Neural progenitor cell (in vitro differentiated cells): ENCODE measurements around the gene PRIMA1.

Experiments used
- EZH2 ChIP-seq: fragments of 200-600 bp; sonication (generic); IDR thresholded peaks from 2 replicates; pipeline ENCODE4 v1.6.1; 2017; ENCODE audit warnings: antibody characterized with exemption, mild to moderate bottlenecking, moderate library complexity
- EZH2phosphoT487 ChIP-seq: fragments of 200-600 bp; sonication (generic); IDR thresholded peaks from 2 replicates; pipeline ENCODE4 v1.6.1; 2017; ENCODE audit warnings: antibody characterized with exemption
- TF ChIP-seq, protein P1 (sequence below): fragments of 200-600 bp; sonication (generic); IDR thresholded peaks from 2 replicates; pipeline ENCODE4 v1.5.1; 2017; ENCODE audit warnings: antibody characterized with exemption, mild to moderate bottlenecking

DNA sequence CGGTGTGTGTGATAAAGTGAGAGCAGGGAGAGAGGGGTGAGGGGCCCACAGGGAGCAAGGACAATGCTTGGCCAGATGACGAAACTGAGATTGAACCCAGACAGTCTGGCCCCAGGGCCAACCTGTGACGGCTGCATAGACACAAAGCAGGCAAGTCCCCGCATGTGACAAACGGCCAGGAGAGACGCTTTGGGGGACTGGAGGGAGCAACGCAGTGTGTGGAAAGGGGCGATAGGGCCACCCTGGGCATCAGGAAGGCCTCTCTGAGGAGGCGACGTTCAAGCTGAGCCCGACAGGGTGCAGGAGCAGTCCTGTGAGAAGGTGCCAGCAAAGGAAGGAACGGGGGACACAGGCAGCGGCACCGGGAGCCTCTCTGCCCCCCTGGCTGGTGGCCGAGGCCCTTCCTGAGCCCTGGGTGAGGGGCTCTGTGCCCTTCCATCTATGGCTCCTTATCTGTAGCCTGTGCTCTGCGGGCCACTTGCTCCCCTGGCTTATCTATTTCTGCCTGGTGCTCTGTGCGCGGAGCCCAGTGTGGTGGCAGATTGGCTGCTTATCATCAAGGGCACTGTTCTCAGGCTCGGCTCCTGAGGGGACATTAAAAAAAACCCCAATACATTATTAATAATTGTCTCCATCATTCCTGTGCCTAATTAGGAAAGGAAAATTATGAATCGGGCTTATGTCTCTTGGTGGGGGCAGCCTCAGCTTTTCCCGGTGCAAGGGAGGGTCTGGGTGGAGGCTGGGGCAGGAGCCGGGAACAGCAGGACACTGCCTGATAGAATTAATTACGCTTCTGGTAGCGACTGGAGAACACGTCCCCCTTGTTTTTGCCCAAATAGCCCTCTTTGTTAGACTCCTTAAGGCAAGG, 39.8 kb downstream of the PRIMA1 start:
- TF ChIP-seq, protein P1, sequence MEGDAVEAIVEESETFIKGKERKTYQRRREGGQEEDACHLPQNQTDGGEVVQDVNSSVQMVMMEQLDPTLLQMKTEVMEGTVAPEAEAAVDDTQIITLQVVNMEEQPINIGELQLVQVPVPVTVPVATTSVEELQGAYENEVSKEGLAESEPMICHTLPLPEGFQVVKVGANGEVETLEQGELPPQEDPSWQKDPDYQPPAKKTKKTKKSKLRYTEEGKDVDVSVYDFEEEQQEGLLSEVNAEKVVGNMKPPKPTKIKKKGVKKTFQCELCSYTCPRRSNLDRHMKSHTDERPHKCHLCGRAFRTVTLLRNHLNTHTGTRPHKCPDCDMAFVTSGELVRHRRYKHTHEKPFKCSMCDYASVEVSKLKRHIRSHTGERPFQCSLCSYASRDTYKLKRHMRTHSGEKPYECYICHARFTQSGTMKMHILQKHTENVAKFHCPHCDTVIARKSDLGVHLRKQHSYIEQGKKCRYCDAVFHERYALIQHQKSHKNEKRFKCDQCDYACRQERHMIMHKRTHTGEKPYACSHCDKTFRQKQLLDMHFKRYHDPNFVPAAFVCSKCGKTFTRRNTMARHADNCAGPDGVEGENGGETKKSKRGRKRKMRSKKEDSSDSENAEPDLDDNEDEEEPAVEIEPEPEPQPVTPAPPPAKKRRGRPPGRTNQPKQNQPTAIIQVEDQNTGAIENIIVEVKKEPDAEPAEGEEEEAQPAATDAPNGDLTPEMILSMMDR = no peak
- TF ChIP-seq EZH2phosphoT487 (no peak), EZH2 (no peak)
